Loucy (cell line): Measurements from ENCODE around the gene MMP11.

Source experiments
- CTCF ChIP-seq: fragments of 200-600 bp; sonication (generic); conservative IDR thresholded peaks from 2 replicates; pipeline ENCODE4 v1.5.1; 2014; ENCODE audit warnings: mild to moderate bottlenecking, antibody characterized with exemption, low read length
- EZH2phosphoT487 ChIP-seq: fragments of 200-600 bp; IDR thresholded peaks from 2 replicates; pipeline ENCODE4 v1.6.1; 2018; ENCODE audit warnings: antibody characterized with exemption, mild to moderate bottlenecking, moderate library complexity, borderline replicate concordance

GRCh38 chr22:23760056-23760455 lies 12.6 kb upstream of the MMP11 start:
- TF ChIP-seq CTCF (no peak), EZH2phosphoT487 (no peak)
